Parathyroid adenoma (tissue), 2 donors: ENCODE data around the gene RAB34.

Experiments used
- H2AFZ ChIP-seq: fragments of 300-600 bp; sonication (generic); one replicate; pipeline ENCODE4 v1.7.0; 2017; ENCODE audit warnings: antibody characterized with exemption, mild to moderate bottlenecking
- H3K27ac ChIP-seq: fragments of 300-600 bp; sonication (generic); one replicate; pipeline ENCODE4 v1.7.0; 2017
- H3K27me3 ChIP-seq: fragments of 300-600 bp; sonication (generic); one replicate; pipeline ENCODE4 v1.7.0; 2017; ENCODE audit warnings: low read length; ENCODE audit not compliant: control insufficient read depth, insufficient read depth
- H3K36me3 ChIP-seq: fragments of 300-600 bp; sonication (generic); one replicate; pipeline ENCODE4 v1.7.0; 2017; ENCODE audit warnings: low read length; ENCODE audit not compliant: control insufficient read depth, insufficient read depth
- H3K4me1 ChIP-seq: fragments of 300-600 bp; sonication (generic); one replicate; pipeline ENCODE4 v1.7.0; 2017; ENCODE audit warnings: control low read depth
- H3K4me2 ChIP-seq: fragments of 300-600 bp; sonication (generic); one replicate; pipeline ENCODE4 v1.7.0; 2017; ENCODE audit warnings: low read length
- H3K4me3 ChIP-seq: fragments of 300-600 bp; sonication (generic); one replicate; pipeline ENCODE4 v1.7.0; 2017; ENCODE audit warnings: low read depth, low read length
- H3K79me2 ChIP-seq: fragments of 300-600 bp; sonication (generic); one replicate; pipeline ENCODE4 v1.7.0; 2017; ENCODE audit warnings: control low read depth
- H3K9ac ChIP-seq: fragments of 300-600 bp; sonication (generic); one replicate; pipeline ENCODE4 v1.7.0; 2017; ENCODE audit warnings: mild to moderate bottlenecking
- H3K9me3 ChIP-seq: fragments of 300-600 bp; sonication (generic); one replicate; pipeline ENCODE4 v1.7.0; 2017; ENCODE audit warnings: low read length; ENCODE audit not compliant: control insufficient read depth
- TF ChIP-seq, protein P1 (sequence below): fragments of 300-600 bp; sonication (generic); IDR thresholded peaks from one replicate; pipeline ENCODE4 v1.7.0; 2017; ENCODE audit warnings: antibody characterized with exemption, mild to moderate bottlenecking
- donor health status: primary hyperparathyroidism.

The RAB34 gene

DNA sequence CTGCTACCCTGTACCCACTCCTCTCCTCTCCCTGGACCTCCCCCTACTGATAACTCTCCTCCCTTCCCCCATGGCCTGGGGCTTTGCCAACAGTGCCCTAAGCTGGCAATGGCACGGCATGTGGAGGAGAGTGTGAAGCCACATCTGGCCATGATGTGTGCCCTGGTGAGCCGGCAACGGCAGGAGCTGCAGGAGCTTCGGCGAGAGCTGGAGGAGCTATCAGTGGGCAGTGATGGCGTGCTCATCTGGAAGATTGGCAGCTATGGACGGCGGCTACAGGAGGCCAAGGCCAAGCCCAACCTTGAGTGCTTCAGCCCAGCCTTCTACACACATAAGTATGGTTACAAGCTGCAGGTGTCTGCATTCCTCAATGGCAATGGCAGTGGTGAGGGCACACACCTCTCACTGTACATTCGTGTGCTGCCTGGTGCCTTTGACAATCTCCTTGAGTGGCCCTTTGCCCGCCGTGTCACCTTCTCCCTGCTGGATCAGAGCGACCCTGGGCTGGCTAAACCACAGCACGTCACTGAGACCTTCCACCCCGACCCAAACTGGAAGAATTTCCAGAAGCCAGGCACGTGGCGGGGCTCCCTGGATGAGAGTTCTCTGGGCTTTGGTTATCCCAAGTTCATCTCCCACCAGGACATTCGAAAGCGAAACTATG is 31.3 kb upstream of the RAB34 start:
- no peak overlapping the region for H3K27ac ChIP-seq
- H3K4me1 ChIP-seq: peaks cover 23% of the 10 kb centered on the region
- H3K4me3 ChIP-seq: no peak overlapping the region
- no peak overlapping the region for H3K4me2 ChIP-seq
- no peak overlapping the region for H3K9ac ChIP-seq
- H2AFZ ChIP-seq: no peak overlapping the region
- H3K36me3 ChIP-seq: no peaks in the 10 kb centered on the region
- no peaks in the 10 kb centered on the region for H3K27me3 ChIP-seq
- peaks cover 3% of the 10 kb centered on the region for H3K79me2 ChIP-seq
- TF ChIP-seq, protein P1, sequence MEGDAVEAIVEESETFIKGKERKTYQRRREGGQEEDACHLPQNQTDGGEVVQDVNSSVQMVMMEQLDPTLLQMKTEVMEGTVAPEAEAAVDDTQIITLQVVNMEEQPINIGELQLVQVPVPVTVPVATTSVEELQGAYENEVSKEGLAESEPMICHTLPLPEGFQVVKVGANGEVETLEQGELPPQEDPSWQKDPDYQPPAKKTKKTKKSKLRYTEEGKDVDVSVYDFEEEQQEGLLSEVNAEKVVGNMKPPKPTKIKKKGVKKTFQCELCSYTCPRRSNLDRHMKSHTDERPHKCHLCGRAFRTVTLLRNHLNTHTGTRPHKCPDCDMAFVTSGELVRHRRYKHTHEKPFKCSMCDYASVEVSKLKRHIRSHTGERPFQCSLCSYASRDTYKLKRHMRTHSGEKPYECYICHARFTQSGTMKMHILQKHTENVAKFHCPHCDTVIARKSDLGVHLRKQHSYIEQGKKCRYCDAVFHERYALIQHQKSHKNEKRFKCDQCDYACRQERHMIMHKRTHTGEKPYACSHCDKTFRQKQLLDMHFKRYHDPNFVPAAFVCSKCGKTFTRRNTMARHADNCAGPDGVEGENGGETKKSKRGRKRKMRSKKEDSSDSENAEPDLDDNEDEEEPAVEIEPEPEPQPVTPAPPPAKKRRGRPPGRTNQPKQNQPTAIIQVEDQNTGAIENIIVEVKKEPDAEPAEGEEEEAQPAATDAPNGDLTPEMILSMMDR: no peak
- no peaks in the 10 kb centered on the region for H3K9me3 ChIP-seq

DNA sequence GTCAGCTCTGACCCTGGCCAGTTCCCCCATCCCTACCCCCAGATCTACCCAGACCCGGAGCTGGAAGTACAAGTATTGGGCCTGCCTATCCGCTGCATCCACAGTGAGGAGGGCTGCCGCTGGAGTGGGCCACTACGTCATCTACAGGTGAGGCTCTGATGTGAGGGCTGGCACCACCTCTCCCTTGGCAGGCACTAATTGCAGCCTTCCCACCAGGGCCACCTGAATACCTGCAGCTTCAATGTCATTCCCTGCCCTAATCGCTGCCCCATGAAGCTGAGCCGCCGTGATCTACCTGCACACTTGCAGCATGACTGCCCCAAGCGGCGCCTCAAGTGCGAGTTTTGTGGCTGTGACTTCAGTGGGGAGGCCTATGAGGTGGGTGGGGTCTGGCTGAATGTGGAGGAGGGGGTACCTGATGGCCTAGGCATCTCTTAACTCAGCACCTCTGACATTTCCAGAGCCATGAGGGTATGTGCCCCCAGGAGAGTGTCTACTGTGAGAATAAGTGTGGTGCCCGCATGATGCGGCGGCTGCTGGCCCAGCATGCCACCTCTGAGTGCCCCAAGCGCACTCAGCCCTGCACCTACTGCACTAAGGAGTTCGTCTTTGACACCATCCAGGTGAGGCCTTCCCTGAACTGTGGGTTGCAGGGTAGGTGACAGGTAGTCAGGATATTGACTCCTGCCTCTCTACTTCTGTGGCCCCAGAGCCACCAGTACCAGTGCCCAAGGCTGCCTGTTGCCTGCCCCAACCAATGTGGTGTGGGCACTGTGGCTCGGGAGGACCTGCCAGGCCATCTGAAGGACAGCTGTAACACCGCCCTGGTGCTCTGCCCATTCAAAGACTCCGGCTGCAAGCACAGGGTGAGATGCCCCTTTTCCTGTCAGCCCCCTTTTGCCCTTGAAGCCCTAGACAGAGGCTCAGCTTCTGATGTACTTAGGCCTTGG is 30.4 kb upstream of the RAB34 start:
- Histone ChIP-seq H3K4me1 (peaks cover 23% of the 10 kb centered on the region), H3K9ac (no peak overlapping the region), H3K4me3 (no peak overlapping the region), H3K27me3 (no peaks in the 10 kb centered on the region), H3K4me2 (no peak overlapping the region), H2AFZ (no peak overlapping the region), H3K79me2 (peaks cover 3% of the 10 kb centered on the region), H3K27ac (peak overlapping the region; percentile 70), H3K9me3 (no peaks in the 10 kb centered on the region), H3K36me3 (no peaks in the 10 kb centered on the region)
- TF ChIP-seq, protein P1: no peak

DNA sequence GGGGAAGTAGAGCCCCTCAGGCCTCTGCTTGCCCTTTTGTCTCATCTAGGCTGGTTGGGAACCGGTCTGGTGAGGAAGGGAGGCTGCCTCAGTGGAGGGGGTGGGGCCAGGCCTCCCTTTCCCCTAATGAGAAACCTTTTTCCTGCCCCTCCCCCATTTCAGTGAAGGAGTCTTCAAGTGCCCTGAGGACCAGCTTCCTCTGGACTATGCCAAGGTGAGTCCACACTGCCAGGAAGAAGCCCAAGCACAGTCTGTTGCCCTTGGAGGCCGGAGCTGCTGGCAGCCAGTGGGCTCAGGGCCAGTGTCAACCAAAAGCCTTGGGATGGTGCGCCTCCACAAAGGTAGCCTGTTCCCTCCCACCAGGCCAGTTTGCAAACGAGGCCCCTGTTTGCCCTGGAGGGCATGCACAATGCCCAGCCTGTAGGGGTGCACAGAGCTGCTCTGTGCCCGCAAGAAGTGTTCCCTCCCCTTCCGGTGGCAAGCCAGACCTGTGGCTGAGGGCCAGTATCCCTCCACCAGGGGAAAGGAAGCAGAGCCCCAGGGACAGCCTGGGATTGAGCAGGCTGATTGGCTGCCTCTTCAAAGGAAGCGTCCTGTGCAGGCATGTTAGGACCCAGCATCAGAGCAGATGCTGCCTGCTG is 29.5 kb upstream of the RAB34 start:
- no peak overlapping the region for H3K4me3 ChIP-seq
- no peaks in the 10 kb centered on the region for H3K9me3 ChIP-seq
- H2AFZ ChIP-seq: no peak overlapping the region
- TF ChIP-seq, protein P1: no peak
- peaks cover 23% of the 10 kb centered on the region for H3K4me1 ChIP-seq
- peak overlapping the region; percentile 70 for H3K27ac ChIP-seq
- no peaks in the 10 kb centered on the region for H3K27me3 ChIP-seq
- H3K9ac ChIP-seq: no peak overlapping the region
- no peaks in the 10 kb centered on the region for H3K36me3 ChIP-seq
- peaks cover 3% of the 10 kb centered on the region for H3K79me2 ChIP-seq
- H3K4me2 ChIP-seq: no peak overlapping the region

DNA sequence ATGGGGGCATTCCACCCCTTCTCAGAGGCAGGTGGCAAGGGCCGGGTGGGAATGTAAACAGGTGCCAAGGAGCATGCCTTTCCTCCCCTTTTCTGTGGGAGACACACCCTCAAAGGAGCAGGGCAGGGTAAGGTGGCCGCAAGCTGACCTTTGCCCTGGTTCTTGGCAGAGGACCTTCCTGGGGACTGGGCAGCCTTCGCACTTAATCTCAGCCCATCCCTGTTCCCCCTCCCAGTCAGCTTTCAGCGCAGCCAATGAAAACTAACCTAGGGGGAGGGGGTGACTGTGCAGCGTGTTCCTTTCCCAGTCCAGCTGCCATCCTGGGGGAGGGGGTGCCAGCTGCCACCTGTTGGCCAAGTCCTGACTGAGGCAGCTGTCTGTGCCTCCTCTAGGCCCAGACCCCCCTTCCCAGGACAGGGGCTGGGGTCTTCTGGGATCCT is 29.0 kb upstream of the RAB34 start:
- H3K27ac ChIP-seq: peak overlapping the region; percentile 70
- TF ChIP-seq, protein P1: no peak
- H3K4me3 ChIP-seq: no peak overlapping the region
- peaks cover 23% of the 10 kb centered on the region for H3K4me1 ChIP-seq
- H3K9me3 ChIP-seq: no peaks in the 10 kb centered on the region
- H3K36me3 ChIP-seq: no peaks in the 10 kb centered on the region
- no peak overlapping the region for H3K9ac ChIP-seq
- H3K4me2 ChIP-seq: peak overlapping the region; percentile 65
- H3K79me2 ChIP-seq: peaks cover 3% of the 10 kb centered on the region
- H2AFZ ChIP-seq: no peak overlapping the region
- H3K27me3 ChIP-seq: no peaks in the 10 kb centered on the region
